Rectal smooth muscle tissue (tissue), 1 donor: ENCODE results near the gene UCKL1.
"Not testable (repeated sequence)": the region's sequence is repeated elsewhere in the genome, so short reads cannot be mapped to it uniquely, and the experiment has no call there.

Source experiments
- H3K27ac ChIP-seq: one replicate; pipeline ENCODE4 v1.7.0; 2013; ENCODE audit warnings: low read depth, low read length, inconsistent platforms
- H3K27me3 ChIP-seq: one replicate; pipeline ENCODE4 v1.7.0; 2013; ENCODE audit warnings: low read length; ENCODE audit not compliant: control insufficient read depth, insufficient read depth
- H3K36me3 ChIP-seq: one replicate; pipeline ENCODE4 v1.7.0; 2013; ENCODE audit warnings: low read length; ENCODE audit not compliant: control insufficient read depth, insufficient read depth
- H3K4me1 ChIP-seq: one replicate; pipeline ENCODE4 v1.7.0; 2013; ENCODE audit warnings: low read length; ENCODE audit not compliant: control insufficient read depth, insufficient read depth
- H3K4me3 ChIP-seq: one replicate; pipeline ENCODE4 v1.7.0; 2013; ENCODE audit warnings: low read length
- H3K9ac ChIP-seq: one replicate; pipeline ENCODE4 v1.7.0; 2013; ENCODE audit warnings: low read length

Gene UCKL1

GRCh38 chr20:63978319-63979228, 22.4 kb upstream of the UCKL1 start:
- peak overlapping the region; percentile 72 for H3K4me3 ChIP-seq
- no peak overlapping the region for H3K27ac ChIP-seq
- no peaks in the 10 kb centered on the region for H3K36me3 ChIP-seq
- no peaks in the 10 kb centered on the region for H3K27me3 ChIP-seq
- no peak overlapping the region for H3K9ac ChIP-seq
- H3K4me1 ChIP-seq, result peaks cover 4% of the 10 kb centered on the region

GRCh38 chr20:63977739-63978276, 21.6 kb upstream of the UCKL1 start:
- Histone ChIP-seq H3K27ac (no peak overlapping the region), H3K36me3 (no peaks in the 10 kb centered on the region), H3K4me1 (peaks cover 4% of the 10 kb centered on the region), H3K9ac (no peak overlapping the region), H3K4me3 (no peak overlapping the region), H3K27me3 (no peaks in the 10 kb centered on the region)

GRCh38 chr20:63976980-63977738, 20.9 kb upstream of the UCKL1 start:
- Histone ChIP-seq H3K9ac (no peak overlapping the region), H3K4me1 (peaks cover 4% of the 10 kb centered on the region), H3K27me3 (no peaks in the 10 kb centered on the region), H3K36me3 (no peaks in the 10 kb centered on the region), H3K27ac (no peak overlapping the region), H3K4me3 (no peak overlapping the region)

GRCh38 chr20:63976511-63976910, 20.3 kb upstream of the UCKL1 start:
- H3K27ac ChIP-seq, H3K4me3 ChIP-seq, H3K27me3 ChIP-seq, H3K9ac ChIP-seq, H3K36me3 ChIP-seq, H3K4me1 ChIP-seq: not testable (repeated sequence)

- no peak overlapping the region for H3K27ac ChIP-seq
- H3K36me3 ChIP-seq, result no peaks in the 10 kb centered on the region
- peaks cover 2% of the 10 kb centered on the region for H3K4me1 ChIP-seq
- no peak overlapping the region for H3K9ac ChIP-seq
- no peaks in the 10 kb centered on the region for H3K27me3 ChIP-seq
- no peak overlapping the region for H3K4me3 ChIP-seq
These were observed 18.4 kb upstream of the UCKL1 start for GRCh38 chr20:63974402-63975200.

GRCh38 chr20:63973636-63974401, 17.6 kb upstream of the UCKL1 start:
- Histone ChIP-seq H3K27me3 (no peaks in the 10 kb centered on the region), H3K4me1 (peaks cover 4% of the 10 kb centered on the region), H3K4me3 (peak overlapping the region; percentile 35), H3K27ac (no peak overlapping the region), H3K9ac (no peak overlapping the region), H3K36me3 (no peaks in the 10 kb centered on the region)

- Histone ChIP-seq H3K9ac (no peak overlapping the region), H3K4me1 (peaks cover 6% of the 10 kb centered on the region), H3K36me3 (no peaks in the 10 kb centered on the region), H3K4me3 (no peak overlapping the region), H3K27me3 (no peaks in the 10 kb centered on the region), H3K27ac (no peak overlapping the region)
These were observed 16.9 kb upstream of the UCKL1 start for GRCh38 chr20:63973160-63973479.

- no peaks in the 10 kb centered on the region for H3K36me3 ChIP-seq
- no peak overlapping the region for H3K27ac ChIP-seq
- H3K4me1 ChIP-seq, result peaks cover 6% of the 10 kb centered on the region
- H3K27me3 ChIP-seq, result no peaks in the 10 kb centered on the region
- no peak overlapping the region for H3K9ac ChIP-seq
- no peak overlapping the region for H3K4me3 ChIP-seq
These were observed 16.3 kb upstream of the UCKL1 start for GRCh38 chr20:63972312-63973159.

GRCh38 chr20:63971960-63972311, 15.7 kb upstream of the UCKL1 start:
- not testable (repeated sequence) for H3K4me3 ChIP-seq, H3K36me3 ChIP-seq, H3K9ac ChIP-seq, H3K27ac ChIP-seq, H3K4me1 ChIP-seq, H3K27me3 ChIP-seq

GRCh38 chr20:63970714-63971431, 14.7 kb upstream of the UCKL1 start:
- H3K4me1 ChIP-seq, result peaks cover 6% of the 10 kb centered on the region
- no peak overlapping the region for H3K4me3 ChIP-seq
- no peak overlapping the region for H3K9ac ChIP-seq
- H3K27me3 ChIP-seq, result no peaks in the 10 kb centered on the region
- no peak overlapping the region for H3K27ac ChIP-seq
- no peaks in the 10 kb centered on the region for H3K36me3 ChIP-seq
